Activated T-helper 1 cell treated with Interleukin-2 at 50 U/mL for 16 hours (primary cell): ENCODE data around the gene VPS26A.

Source experiments
- DNase-seq: peaks from one replicate; pipeline ENCODE4 v3.0.0-alpha.2; 2020; ENCODE audit warnings: low read depth

Gene VPS26A

DNA sequence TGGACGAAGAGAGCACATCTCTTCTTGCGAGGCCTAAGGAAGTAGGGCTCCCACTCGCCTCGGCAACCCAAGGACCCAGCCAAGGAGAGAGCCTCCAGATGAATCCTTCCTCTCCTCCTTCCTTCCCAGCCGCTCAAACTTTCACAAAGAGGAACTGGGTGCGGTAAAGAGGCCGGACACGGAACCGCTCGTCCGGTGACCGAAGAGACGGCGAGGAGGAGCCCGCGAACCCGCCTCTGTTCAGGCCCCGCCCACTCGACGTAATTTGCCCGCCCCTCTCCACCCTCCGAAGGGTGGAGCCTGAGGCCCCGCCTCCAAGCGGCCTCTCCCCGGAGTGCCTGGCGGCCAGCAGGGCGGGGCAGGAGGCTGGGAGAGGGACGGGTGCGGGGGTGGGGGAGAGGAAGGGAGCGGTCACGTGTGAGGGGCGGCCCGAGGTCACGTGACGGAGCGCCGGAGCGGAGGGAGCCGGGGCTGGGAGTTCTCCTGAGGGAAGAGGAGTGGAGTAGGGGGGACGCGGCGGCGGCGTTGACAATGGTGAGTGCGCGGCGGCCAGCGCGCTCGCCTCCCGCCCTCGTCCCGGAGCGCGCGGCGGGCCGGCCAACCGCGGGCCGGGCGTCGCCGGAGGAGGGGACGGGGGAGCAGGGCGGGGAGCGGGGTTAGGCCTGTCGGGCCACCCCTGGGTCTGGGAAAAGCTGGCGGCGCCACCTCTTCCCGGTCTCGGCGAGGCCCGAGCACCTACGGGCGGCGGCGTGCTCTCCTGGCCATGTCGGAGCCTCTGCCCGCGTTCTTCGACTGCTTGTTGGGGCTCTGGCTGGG, at the start of gene VPS26A:
Gene VPS26A, plus strand, starts transcription at position 432 of the 816 bp plus-strand sequence. Its CDS starts 100 bp downstream, at position 532.
- DNase-seq, result peak; percentile 98

GRCh38 chr10:69074532-69074931, 49.4 kb upstream of the VPS26A start:
- no peak for DNase-seq

DNA sequence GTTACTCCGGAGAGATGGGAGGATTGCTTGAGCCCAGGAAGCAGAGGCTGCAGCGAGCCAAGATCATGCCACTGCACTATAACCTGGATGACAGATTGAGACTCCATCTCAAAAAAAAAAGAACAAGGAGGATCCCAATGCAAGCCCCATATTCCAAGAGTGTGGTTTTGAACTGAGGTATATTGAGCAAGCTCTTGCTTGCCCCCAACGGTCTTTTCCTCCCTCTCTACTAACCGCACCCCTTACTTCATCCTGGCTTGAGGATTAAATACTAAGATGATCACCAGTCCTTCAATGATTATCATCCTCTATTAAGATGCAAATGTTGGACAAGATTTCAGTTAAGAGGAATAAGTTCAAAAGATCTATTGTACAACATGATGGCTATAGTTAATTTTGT, 48.5 kb upstream of the VPS26A start:
- DNase-seq, result no peak

- DNase-seq, result no peak
Measured at GRCh38 chr10:69078311-69078710, 45.7 kb upstream of the VPS26A start.

DNA sequence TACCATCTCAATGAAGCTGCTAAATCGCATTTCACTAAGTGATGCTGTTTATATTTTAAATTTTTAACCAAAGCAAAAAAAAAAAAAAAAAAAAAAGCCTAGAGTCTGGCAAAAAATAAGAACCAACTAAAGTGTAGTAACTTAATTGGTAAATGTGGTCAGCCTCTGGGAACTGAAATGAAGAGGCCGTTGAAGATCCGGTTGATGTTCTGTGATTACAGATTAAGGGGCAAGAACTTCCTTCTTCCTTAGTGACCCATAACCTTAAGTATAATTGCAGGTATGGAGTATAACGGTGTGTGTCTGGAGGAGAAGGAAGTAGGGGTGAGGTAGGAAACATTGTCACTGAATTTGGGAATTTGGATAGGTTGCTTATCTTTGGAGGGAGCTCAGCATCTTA, 43.8 kb upstream of the VPS26A start:
- DNase-seq, result no peak

DNA sequence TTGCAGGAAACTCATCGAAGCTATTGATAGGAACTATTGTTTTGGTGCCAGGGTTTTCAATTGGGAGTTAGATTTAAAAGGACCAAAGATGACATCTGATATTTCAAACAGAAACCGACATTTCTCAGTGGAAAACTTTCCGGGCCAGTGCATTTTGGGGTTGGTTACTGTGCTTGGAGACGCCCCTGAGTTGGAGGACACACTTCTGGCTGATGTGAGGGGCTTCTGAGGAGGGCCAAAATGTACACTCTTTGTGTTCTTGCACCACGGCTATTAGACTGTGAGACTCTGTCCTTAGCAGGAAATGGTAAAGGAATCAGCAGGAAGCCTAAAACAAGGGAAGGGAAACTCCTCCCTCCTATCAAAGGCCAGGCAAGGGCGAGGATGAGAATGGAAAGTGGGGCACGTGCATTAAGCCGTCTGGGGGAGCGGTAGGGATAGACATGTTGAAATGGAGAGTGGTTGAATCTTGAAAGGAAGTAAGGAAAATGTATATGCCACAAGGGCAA, 37.9 kb upstream of the VPS26A start:
- DNase-seq, result no peak

DNA sequence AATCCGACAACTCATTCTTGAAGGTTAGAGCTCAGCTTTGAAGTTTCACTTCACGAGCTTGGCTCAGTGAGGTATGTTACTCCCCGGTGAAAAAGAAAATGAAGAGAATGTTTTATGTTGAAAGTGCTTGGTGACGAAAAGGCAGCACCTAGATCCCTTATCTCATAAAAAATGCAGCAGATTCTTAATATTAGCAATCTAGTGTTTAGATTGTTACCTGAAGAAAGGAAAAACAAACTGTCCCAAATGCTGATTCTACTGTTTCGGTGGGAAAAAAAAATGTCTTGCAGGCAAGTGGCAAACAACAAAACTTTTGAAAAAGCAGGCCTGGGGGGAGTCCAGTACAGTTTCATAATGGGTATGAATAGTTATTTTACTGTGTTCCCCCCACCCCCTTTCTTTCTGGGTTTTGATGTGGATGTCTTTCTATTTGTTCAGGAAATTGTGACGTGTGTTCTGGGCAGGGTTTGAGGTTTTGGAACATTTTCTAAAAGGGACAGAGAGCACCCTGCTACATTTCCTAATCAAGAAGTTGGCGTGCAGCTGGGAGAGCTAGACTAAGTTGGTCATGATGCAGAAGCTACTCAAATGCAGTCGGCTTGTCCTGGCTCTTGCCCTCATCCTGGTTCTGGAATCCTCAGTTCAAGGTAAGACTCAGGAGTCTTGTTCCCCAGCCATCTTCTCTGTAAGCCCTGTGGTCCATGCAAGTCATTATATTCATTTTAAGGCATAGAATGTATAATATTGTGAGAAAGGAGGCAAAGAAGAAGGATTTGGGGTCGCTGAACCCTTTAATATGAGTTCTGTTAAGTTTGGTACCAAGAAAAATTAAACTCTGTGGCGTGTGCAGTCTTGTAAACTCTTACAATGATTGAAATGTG, 36.1 kb upstream of the VPS26A start, which contains the start of gene SRGN:
Gene SRGN, plus strand, starts transcription at position 514 of the 881 bp plus-strand sequence. Its CDS starts 55 bp downstream, at position 569.
- DNase-seq, result peak; percentile 49

- DNase-seq, result no peak
Measured at GRCh38 chr10:69088471-69088769, 35.6 kb upstream of the VPS26A start.

DNA sequence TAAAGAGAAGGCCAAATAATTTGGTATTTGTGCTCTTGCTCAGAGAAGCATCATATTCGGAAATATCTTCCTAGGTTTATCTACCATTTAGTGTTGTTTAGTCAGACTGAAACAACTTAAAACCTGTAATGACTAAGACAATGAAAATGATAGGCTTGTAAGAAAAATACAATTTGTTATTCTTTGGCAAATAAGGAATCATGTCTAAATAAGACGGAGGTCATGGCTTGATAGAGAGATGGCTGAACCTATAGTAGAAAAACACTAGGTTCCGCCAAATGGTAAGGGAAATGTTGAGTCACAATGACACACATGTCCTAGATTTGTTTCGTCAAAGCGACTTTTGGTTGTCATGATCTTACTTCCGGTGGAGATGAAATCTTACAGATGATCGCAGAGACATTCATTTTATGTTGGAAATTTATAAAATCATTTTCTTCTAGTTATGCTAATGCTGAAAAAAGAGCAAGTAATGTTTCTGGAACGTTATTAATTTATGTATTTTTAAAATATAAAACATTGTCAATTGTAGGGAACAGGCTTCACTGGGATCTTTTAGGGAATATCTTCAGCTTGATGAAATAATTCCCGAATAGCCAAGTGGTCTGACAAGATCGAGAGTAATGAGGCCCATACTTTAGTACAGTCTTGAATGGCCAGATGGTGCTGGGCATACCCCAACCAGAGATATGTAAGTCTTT, 35.0 kb upstream of the VPS26A start:
- DNase-seq, result no peak

- peak; percentile 50 for DNase-seq
Measured at GRCh38 chr10:69089638-69090599, 34.1 kb upstream of the VPS26A start.

- DNase-seq, result no peak
Measured at GRCh38 chr10:69090685-69091084, 33.3 kb upstream of the VPS26A start.

GRCh38 chr10:69091143-69091651, 32.8 kb upstream of the VPS26A start:
- no peak for DNase-seq

- DNase-seq, result peak; percentile 58
Measured at GRCh38 chr10:69092959-69093850, 30.8 kb upstream of the VPS26A start.

GRCh38 chr10:69093933-69094332, 30.0 kb upstream of the VPS26A start:
- DNase-seq, result no peak

DNA sequence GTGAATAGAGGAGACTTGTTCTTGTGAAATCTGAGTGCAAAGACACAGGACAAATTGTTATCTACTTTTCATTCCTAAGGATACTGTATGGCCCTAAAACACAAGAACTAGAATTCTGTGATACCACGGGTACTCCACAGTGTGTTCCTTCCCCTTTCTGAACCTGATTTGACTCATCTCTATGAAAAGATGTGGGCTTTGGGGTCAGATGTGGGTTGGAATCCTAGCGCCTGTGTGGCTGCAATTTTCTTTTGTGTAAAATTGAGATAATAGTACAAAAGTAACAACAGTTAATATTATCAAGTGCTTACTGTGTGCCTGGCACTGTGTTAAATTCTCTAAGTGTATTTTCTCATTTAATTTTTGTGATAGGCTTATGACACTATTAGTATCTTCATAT, 27.9 kb upstream of the VPS26A start:
- DNase-seq, result no peak

- DNase-seq, result no peak
Measured at GRCh38 chr10:69097729-69098128, 26.2 kb upstream of the VPS26A start.

GRCh38 chr10:69100136-69100872, 23.7 kb upstream of the VPS26A start:
- DNase-seq, result no peak

DNA sequence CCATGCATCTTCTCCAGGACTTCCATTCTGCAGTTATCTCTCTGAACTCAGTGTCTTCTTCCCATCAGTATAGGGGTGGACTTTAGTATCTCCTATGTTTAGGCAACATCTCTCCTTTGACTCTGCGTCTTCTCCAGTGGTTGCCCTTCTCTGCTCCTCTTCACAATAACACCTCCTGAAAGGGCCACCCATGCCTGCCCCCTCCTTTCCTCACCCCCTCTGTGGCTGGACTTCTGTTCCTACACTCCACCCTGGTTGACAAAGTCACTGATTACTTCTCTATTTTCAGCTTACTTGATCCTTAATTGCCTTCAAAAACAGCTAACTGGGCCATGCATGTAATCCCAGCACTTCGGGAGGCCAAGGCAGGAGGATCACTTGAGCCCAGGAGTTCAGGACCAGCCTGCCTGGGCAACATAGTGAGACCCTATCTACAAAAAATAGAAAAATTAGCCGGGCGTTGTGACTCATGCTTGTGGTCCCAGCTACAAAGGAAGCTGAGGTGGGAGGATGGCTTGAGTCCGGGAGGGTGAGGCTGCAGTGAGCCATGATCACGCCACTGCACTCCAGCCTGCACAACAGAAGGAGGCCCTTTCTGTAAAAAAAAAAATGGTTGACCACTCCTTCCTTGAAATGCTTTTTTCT, 22.4 kb upstream of the VPS26A start:
- DNase-seq, result no peak

- no peak for DNase-seq
Measured at GRCh38 chr10:69102440-69102839, 21.5 kb upstream of the VPS26A start.
